ENCODE data around the gene ATG9B.

DNA sequence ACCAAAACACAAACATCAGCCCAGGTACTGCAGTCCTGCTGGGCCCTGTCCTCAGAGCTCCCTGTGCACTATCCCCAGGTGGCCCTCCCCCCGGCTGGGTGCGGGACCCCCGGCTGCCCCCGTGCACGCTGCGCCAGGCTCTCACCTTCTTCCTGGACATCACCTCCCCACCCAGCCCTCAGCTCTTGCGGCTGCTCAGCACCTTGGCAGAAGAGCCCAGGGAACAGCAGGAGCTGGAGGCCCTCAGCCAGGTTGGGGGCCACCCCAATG lies 14.3 kb downstream of the ATG9B start:
- TF ChIP-seq POLR2A (IDR thresholded peaks at IDR 0.05) (no peak), POLR2AphosphoS5 (IDR thresholded peaks at IDR 0.05) (no peak), EP300 (IDR thresholded peaks at IDR 0.05) (no peak)
- TF ChIP-seq, protein P1, sequence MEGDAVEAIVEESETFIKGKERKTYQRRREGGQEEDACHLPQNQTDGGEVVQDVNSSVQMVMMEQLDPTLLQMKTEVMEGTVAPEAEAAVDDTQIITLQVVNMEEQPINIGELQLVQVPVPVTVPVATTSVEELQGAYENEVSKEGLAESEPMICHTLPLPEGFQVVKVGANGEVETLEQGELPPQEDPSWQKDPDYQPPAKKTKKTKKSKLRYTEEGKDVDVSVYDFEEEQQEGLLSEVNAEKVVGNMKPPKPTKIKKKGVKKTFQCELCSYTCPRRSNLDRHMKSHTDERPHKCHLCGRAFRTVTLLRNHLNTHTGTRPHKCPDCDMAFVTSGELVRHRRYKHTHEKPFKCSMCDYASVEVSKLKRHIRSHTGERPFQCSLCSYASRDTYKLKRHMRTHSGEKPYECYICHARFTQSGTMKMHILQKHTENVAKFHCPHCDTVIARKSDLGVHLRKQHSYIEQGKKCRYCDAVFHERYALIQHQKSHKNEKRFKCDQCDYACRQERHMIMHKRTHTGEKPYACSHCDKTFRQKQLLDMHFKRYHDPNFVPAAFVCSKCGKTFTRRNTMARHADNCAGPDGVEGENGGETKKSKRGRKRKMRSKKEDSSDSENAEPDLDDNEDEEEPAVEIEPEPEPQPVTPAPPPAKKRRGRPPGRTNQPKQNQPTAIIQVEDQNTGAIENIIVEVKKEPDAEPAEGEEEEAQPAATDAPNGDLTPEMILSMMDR (IDR thresholded peaks at IDR 0.05), result no peak

Data from gastroesophageal sphincter (tissue), 3 donors.